Hematopoietic multipotent progenitor cell treated with erythropoietin and hydrocortisone succinate and interleukin-3 and kit ligand, for 15 days (in vitro differentiated cells): ENCODE measurements around the gene WBP1.
"Not testable (repeated sequence)": the region's sequence is repeated elsewhere in the genome, so short reads cannot be mapped to it uniquely, and the experiment has no call there.

Source experiments
- DNase-seq: peaks from one replicate; pipeline ENCODE4 v3.0.0-alpha.2; 2015; ENCODE audit warnings: low spot score

The WBP1 gene

DNA sequence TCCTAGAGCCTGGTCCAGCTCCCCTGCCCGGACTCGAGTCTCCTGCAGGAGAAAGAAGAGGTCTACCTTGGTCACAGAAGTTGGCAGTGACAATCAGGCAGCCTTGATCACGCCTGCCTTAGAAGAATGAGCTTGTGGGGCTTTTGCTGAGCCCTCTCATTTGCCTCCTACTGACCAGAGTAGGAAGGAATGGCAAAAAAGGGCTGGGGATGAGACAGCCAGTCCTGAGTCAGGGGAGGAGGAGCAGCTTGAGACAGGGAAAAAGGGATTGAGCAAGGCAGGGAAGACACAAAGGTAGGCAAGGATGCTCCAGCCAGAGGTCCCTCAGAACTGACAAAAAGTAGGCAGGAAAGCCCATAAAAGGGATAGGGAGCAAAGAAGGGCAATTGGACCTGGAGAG lies 30.7 kb upstream of the WBP1 start:
- no peak for DNase-seq

DNA sequence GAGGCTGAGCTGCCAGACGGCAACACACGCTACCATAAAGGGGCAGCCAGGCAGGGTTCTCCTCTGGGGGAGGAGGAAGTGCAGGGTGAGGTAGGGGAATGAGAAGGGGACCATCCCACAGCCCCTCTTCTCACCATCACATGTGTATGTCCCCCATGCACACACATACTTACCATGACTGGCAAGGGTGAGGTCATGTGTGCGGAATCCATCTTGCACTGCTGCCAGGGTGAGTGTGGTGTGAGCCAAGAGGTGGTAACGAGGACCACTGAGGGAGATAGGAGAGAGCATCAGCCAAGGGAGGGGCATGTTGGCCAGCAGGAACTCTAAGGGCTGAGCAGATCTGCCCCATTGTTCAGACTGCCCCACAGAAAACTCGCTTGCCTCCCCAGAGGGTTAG lies 29.6 kb upstream of the WBP1 start:
- DNase-seq = no peak

GRCh38 chr2:74429487-74430451 lies 28.5 kb upstream of the WBP1 start:
- DNase-seq = no peak

GRCh38 chr2:74430502-74430901 lies 27.7 kb upstream of the WBP1 start:
- no peak for DNase-seq

GRCh38 chr2:74436111-74436805 lies 22.0 kb upstream of the WBP1 start:
- DNase-seq = no peak

GRCh38 chr2:74436848-74437695 lies 21.2 kb upstream of the WBP1 start:
- no peak for DNase-seq

GRCh38 chr2:74438248-74438647 lies 20.0 kb upstream of the WBP1 start:
- no peak for DNase-seq

- DNase-seq = no peak
These were observed 18.9 kb upstream of the WBP1 start for GRCh38 chr2:74439373-74439772.

- DNase-seq = no peak
These were observed 18.3 kb upstream of the WBP1 start for GRCh38 chr2:74439803-74440377.

DNA sequence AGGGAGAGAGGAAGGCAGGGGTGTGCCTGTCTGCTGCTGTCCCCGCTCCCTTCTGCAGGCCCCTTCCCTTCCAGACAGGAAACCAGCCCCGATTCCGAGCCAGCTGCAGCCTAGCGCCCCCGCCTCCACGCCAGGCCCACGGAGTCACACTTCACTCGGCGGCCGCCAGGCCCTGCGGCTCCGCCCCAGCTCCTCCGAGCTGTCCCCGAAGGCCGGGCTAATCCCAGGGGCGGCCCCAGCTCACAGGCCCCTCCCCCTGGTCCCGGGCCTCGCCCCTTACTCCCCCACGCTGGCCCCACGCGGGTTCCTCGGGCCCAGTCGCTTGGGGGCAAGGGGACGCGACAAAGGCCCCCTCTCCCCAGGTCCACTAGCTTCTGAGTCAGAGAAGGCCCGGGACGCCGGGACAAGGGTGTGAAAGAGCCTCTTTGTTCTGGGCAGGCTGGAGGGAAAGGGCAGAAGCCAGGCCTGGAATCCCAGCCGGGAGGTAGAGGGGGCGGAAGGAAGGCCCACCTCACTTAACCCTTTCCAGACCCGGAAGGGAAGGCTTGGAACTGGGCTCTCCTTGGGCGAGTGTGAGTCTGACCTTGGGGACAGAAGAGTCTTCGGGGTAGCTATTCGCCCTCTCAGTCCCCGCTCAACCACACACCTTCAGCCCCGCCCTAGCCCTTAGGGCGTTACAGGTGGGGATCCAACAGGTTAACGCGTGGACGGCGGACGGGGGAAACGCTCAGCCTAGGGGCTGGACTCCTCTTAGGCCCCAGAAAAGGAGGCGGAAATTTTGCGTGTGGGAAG lies 17.7 kb upstream of the WBP1 start:
- no peak for DNase-seq

DNA sequence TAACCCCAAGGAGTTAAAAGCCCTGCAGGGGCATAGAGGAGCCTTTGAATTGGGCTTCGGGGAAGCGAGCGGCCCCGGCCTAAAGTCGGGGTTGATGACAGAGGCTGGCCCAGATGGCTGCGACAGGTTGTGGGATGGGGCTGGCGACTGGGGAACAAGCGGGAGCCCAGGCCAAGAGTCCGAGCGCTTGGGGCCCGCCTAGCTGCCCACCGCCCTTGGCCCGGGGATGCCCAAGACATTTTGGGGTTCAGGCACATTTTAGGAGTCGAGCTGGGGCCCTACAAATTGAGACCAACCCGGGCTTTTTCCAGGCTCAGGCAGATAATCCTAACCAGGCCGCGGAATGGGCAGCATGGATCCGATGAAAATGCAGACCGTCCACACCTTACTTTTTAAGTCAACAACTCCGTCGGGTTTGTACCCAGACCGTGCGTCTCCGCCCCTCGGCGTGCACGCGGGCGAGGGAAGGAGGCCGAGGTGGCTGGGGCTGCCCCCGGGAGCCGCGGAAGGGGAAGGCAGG lies 17.0 kb upstream of the WBP1 start:
- no peak for DNase-seq

- DNase-seq = no peak
These were observed 16.4 kb upstream of the WBP1 start, which contains the start of gene RTKN for GRCh38 chr2:74441690-74442482. Gene RTKN (minus strand): TSS chr2:74441937. CDS start chr2:74441816, 121 bp downstream.

DNA sequence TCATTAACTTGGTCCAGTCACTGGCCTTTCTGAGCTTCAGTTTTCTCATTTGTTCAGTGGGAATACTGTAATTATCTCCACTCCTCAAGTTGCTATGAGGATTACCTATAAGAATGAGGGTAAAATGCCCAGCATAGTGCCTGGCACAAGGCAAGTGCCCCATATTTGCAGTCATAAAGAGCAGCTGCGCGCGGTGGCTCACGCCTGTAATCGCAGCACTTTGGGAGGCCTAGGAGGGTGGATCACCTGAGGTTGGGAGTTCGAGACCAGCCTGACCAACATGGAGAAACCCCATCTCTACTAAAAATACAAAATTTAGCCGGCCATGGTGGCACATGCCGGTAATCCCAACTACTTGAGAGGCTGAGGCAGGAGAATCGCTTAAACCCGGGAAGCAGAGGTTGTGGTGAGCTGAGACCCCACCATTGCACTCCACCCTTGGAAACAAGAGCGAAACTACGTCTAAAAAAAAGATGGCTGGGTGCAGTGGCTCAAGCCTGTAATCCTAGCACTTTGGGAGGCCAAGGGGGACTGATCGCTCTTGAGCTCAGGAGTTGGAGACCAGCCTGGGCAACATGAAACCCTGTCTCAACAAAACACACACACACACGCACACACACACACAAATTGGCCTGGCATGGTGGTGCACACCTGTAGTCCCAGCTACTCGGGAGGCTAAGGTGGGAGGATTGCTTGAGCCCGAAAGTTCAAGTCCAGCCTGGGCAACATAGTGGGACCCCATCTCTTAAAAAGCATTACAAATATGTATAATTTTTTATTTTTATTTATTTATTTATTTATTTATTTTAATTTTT lies 15.5 kb upstream of the WBP1 start:
- not testable (repeated sequence) for DNase-seq

- DNase-seq = no peak
These were observed 13.5 kb upstream of the WBP1 start for GRCh38 chr2:74444498-74445318.

GRCh38 chr2:74447230-74447999 lies 10.8 kb upstream of the WBP1 start:
- no peak for DNase-seq

DNA sequence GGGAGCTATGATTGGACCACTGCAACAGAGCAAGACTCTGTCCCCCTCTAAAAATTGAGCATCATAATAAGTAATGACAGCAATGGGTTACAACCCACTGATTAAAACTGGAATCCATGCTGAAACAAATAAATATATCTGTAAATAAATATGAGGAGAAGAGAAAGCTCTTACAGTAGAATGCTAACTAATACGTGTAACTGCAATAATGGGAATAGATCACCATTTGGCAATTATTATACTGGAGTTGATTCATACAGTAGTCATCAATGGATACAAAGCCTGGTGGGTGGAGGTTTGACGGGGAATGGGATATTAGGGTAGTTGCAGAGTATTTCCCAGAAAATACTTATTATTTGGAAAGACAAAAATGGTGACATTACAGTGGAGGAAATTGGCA lies 9.5 kb upstream of the WBP1 start:
- DNase-seq = no peak

DNA sequence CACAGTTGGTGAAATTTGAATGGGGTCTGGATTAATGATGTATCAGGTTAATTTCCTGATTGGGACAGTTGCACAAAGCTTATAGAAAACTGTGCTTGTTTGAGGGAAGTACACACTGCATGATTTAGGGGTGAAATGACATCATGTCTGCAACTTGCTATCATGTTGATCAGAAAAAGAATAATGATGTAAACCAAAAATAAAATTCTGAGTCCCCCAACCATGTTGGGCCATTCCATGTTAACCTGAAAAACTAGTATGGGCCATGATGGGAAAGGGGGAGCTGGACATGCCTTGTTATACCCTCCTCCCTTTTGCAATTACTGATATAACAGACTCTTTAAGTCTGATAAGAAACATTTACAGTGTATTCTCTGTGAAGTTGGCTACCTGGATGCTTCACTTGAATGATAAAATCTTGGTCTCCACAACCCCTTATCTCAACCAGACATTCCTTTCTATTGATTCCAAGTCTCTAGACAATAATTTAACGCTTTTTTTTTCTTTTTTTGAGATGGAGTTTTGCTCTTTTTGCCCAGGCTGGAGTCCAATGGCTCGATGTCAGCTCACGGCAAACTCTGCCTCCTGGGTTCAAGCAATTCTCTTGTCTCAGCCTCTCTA lies 7.6 kb upstream of the WBP1 start:
- no peak for DNase-seq
